Trophoblast cell (in vitro differentiated cells and primary cell): ENCODE measurements around the gene SLC1A3.

Experiments
- DNase-seq, 2 donors: peaks; one replicate each; pipeline ENCODE4 v3.0.0-alpha.2; 2016
- H2AFZ ChIP-seq: 2 replicates; pipeline ENCODE4 v1.6.1; 2013; ENCODE audit warnings: low read length, moderate library complexity, mild to moderate bottlenecking; ENCODE audit not compliant: insufficient read depth, poor library complexity
- H2AK5ac ChIP-seq: 2 replicates; pipeline ENCODE4 v1.6.1; 2013; ENCODE audit warnings: mild to moderate bottlenecking, low read length
- H2BK120ac ChIP-seq: 2 replicates; pipeline ENCODE4 v1.6.1; 2013; ENCODE audit warnings: low read length, mild to moderate bottlenecking, moderate library complexity; ENCODE audit not compliant: insufficient read depth, poor library complexity
- H2BK12ac ChIP-seq: 2 replicates; pipeline ENCODE4 v1.6.1; 2013; ENCODE audit warnings: mild to moderate bottlenecking, low read length, moderate library complexity
- H2BK5ac ChIP-seq: 2 replicates; pipeline ENCODE4 v1.6.1; 2013; ENCODE audit warnings: low read length, low read depth, moderate library complexity, mild to moderate bottlenecking; ENCODE audit not compliant: poor library complexity
- H3K14ac ChIP-seq: 2 replicates; pipeline ENCODE4 v1.6.1; 2013; ENCODE audit warnings: mild to moderate bottlenecking, low read length
- H3K18ac ChIP-seq: 2 replicates; pipeline ENCODE4 v1.6.1; 2013; ENCODE audit warnings: mild to moderate bottlenecking, low read length
- H3K23ac ChIP-seq: 2 replicates; pipeline ENCODE4 v1.6.1; 2013; ENCODE audit warnings: low read length
- H3K27ac ChIP-seq: 2 replicates; pipeline ENCODE4 v1.5.1; 2013; ENCODE audit warnings: low read depth, mild to moderate bottlenecking, inconsistent platforms, low read length, moderate library complexity
- H3K27me3 ChIP-seq: 2 replicates; pipeline ENCODE4 v1.6.1; 2013; ENCODE audit warnings: inconsistent platforms, mild to moderate bottlenecking, low read length, moderate library complexity; ENCODE audit not compliant: insufficient read depth
- H3K36me3 ChIP-seq, 2 experiments: 1 replicate in 1 of 2; 2 replicates in 1 of 2; pipeline ENCODE4 v1.6.1; 2013; ENCODE audit warnings: low read length in 2 of 2, mild to moderate bottlenecking in 2 of 2, moderate library complexity in 1 of 2; ENCODE audit not compliant: insufficient read depth in 2 of 2, control insufficient read depth in 1 of 2
- H3K4ac ChIP-seq: 2 replicates; pipeline ENCODE4 v1.6.1; 2013; ENCODE audit warnings: low read depth, mild to moderate bottlenecking, low read length, moderate library complexity
- H3K4me1 ChIP-seq, 2 experiments: 1 replicate in 1 of 2; 2 replicates in 1 of 2; pipeline ENCODE4 v1.6.1; 2013; ENCODE audit warnings: low read length in 2 of 2, mild to moderate bottlenecking in 2 of 2, moderate library complexity in 1 of 2; ENCODE audit not compliant: insufficient read depth in 2 of 2, control insufficient read depth in 1 of 2
- H3K4me2 ChIP-seq: 2 replicates; pipeline ENCODE4 v1.6.1; 2013; ENCODE audit warnings: inconsistent platforms, mild to moderate bottlenecking, low read length, moderate library complexity
- H3K4me3 ChIP-seq: 2 replicates; pipeline ENCODE4 v1.5.1; 2013; ENCODE audit warnings: mild to moderate bottlenecking, low read depth, low read length, inconsistent platforms
- H3K79me1 ChIP-seq: one replicate; pipeline ENCODE4 v1.6.1; 2013; ENCODE audit warnings: low read length
- H3K79me2 ChIP-seq: 2 replicates; pipeline ENCODE4 v1.6.1; 2013; ENCODE audit warnings: low read length, mild to moderate bottlenecking; ENCODE audit not compliant: control insufficient read depth, insufficient read depth, poor library complexity
- H3K9ac ChIP-seq: 2 replicates; pipeline ENCODE4 v1.6.1; 2013; ENCODE audit warnings: mild to moderate bottlenecking, low read length
- H3K9me3 ChIP-seq: 2 replicates; pipeline ENCODE4 v1.6.1; 2013; ENCODE audit warnings: low read depth, mild to moderate bottlenecking, control low read depth, inconsistent platforms, low read length; ENCODE audit not compliant: insufficient read depth
- H4K12ac ChIP-seq: 2 replicates; pipeline ENCODE4 v1.6.1; 2013; ENCODE audit warnings: low read depth, mild to moderate bottlenecking, low read length, moderate library complexity
- H4K8ac ChIP-seq: 2 replicates; pipeline ENCODE4 v1.6.1; 2013; ENCODE audit warnings: low read depth, mild to moderate bottlenecking, low read length, moderate library complexity
- H4K91ac ChIP-seq: one replicate; pipeline ENCODE4 v1.6.1; 2013; ENCODE audit warnings: low read depth, mild to moderate bottlenecking, low read length, moderate library complexity
- WGBS: extraction: QIAGEN DNeasy Blood & Tissue Kit; methylation state at CpG from one replicate; pipeline ENCODE4 v1.1.7; 2013; ENCODE audit warnings: missing lambda C conversion rate; ENCODE audit not compliant: insufficient read length, insufficient coverage; ENCODE audit errors: extremely low coverage; 5-methylcytosine and 5-hydroxymethylcytosine counted together

SLC1A3 gene

GRCh38 chr5:36651761-36652685 lies 45.6 kb downstream of the SLC1A3 start:
- Histone ChIP-seq H3K4me1 (peaks cover 3 to 4% of the 10 kb centered on the region in 2 experiments), H3K9ac (no peak overlapping the region), H2BK120ac (no peak overlapping the region), H4K91ac (no peak overlapping the region), H3K27ac (no peak overlapping the region), H2AFZ (no peak overlapping the region), H3K4ac (no peak overlapping the region), H3K79me1 (peaks cover 2% of the 10 kb centered on the region), H3K23ac (no peak overlapping the region), H3K14ac (no peak overlapping the region), H4K8ac (no peak overlapping the region), H2BK12ac (no peak overlapping the region), H3K27me3 (no peaks in the 10 kb centered on the region), H3K79me2 (no peaks in the 10 kb centered on the region), H3K4me2 (no peak overlapping the region), H2AK5ac (no peak overlapping the region), H4K12ac (no peak overlapping the region), H2BK5ac (no peak overlapping the region), H3K36me3 (peaks cover 0 to 8% of the 10 kb centered on the region in 2 experiments), H3K9me3 (no peaks in the 10 kb centered on the region), H3K4me3 (no peak overlapping the region), H3K18ac (no peak overlapping the region)
- no peak for DNase-seq
- no CpG with 5 or more reads among the region's 9 CpGs for WGBS

DNA sequence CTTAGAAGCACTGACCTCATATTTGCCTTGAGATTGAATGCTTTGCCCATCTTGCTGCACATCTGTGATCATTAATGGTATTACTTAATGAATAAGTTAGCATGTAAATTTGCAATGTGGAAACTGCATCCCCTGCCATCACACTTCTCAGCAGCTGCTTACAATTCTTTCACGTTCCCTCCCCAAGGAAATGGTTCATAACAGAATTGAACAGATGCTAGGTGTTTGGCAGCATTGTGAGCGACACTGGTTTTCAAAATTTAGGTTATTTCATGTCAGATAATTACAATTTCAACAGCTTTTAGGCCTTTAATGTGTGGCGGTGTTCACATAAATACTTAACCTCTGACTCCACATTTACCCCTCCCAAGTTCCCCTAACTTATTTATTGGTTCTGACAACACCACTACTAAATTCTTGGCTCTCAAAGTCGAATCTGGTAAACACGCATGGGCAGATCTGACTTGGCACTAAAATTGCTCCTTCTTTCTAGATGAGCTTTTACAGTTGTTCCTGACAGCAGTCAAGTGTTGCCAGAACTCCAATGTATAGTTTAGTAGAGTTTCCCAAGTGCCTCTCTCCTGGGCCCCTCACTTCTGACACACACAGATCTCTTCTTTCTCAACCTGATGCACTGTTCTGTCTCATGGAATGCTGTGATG lies 46.8 kb downstream of the SLC1A3 start:
- peaks cover 4% of the 10 kb centered on the region for H3K79me1 ChIP-seq
- no peak overlapping the region for H2AFZ ChIP-seq
- H3K27ac ChIP-seq = no peak overlapping the region
- peaks cover 7 to 11% of the 10 kb centered on the region in 2 experiments for H3K4me1 ChIP-seq
- no peak overlapping the region for H4K91ac ChIP-seq
- DNase-seq = no peak
- no peak overlapping the region for H4K8ac ChIP-seq
- H3K4me3 ChIP-seq = no peak overlapping the region
- no peak overlapping the region for H2AK5ac ChIP-seq
- H3K23ac ChIP-seq = no peak overlapping the region
- H3K4me2 ChIP-seq = no peak overlapping the region
- H4K12ac ChIP-seq = no peak overlapping the region
- peaks cover 0 to 8% of the 10 kb centered on the region in 2 experiments for H3K36me3 ChIP-seq
- no peak overlapping the region for H2BK120ac ChIP-seq
- no CpG with 5 or more reads among the region's 5 CpGs for WGBS
- no peak overlapping the region for H3K9ac ChIP-seq
- H3K18ac ChIP-seq = no peak overlapping the region
- no peaks in the 10 kb centered on the region for H3K9me3 ChIP-seq
- H2BK12ac ChIP-seq = no peak overlapping the region
- no peaks in the 10 kb centered on the region for H3K79me2 ChIP-seq
- no peak overlapping the region for H2BK5ac ChIP-seq
- H3K27me3 ChIP-seq = no peaks in the 10 kb centered on the region
- no peak overlapping the region for H3K14ac ChIP-seq
- H3K4ac ChIP-seq = no peak overlapping the region

GRCh38 chr5:36654564-36654963 lies 48.2 kb downstream of the SLC1A3 start:
- no peak overlapping the region for H4K91ac ChIP-seq
- no peak overlapping the region for H3K9ac ChIP-seq
- H3K36me3 ChIP-seq = peaks cover 0 to 8% of the 10 kb centered on the region in 2 experiments
- WGBS = no CpG with 5 or more reads among the region's 3 CpGs
- H3K27ac ChIP-seq = no peak overlapping the region
- H2BK5ac ChIP-seq = no peak overlapping the region
- H3K4me2 ChIP-seq = no peak overlapping the region
- H2BK120ac ChIP-seq = no peak overlapping the region
- peaks cover 11 to 12% of the 10 kb centered on the region in 2 experiments for H3K4me1 ChIP-seq
- no peak overlapping the region for H2AFZ ChIP-seq
- no peak overlapping the region for H2AK5ac ChIP-seq
- no peak overlapping the region for H2BK12ac ChIP-seq
- no peaks in the 10 kb centered on the region for H3K9me3 ChIP-seq
- peaks cover 1% of the 10 kb centered on the region for H3K79me2 ChIP-seq
- no peak overlapping the region for H4K8ac ChIP-seq
- H3K14ac ChIP-seq = no peak overlapping the region
- no peak overlapping the region for H3K18ac ChIP-seq
- no peak overlapping the region for H3K4me3 ChIP-seq
- no peak overlapping the region for H4K12ac ChIP-seq
- no peaks in the 10 kb centered on the region for H3K27me3 ChIP-seq
- no peak overlapping the region for H3K23ac ChIP-seq
- DNase-seq = no peak
- no peak overlapping the region for H3K4ac ChIP-seq
- peaks cover 6% of the 10 kb centered on the region for H3K79me1 ChIP-seq

- no peak overlapping the region for H3K9ac ChIP-seq
- no peak overlapping the region for H3K4ac ChIP-seq
- H4K91ac ChIP-seq = no peak overlapping the region
- WGBS = no CpG with 5 or more reads among the region's 4 CpGs
- H3K27ac ChIP-seq = no peak overlapping the region
- no peak overlapping the region for H2AK5ac ChIP-seq
- peaks cover 0 to 8% of the 10 kb centered on the region in 2 experiments for H3K36me3 ChIP-seq
- no peak overlapping the region for H2AFZ ChIP-seq
- no peaks in the 10 kb centered on the region for H3K9me3 ChIP-seq
- H4K8ac ChIP-seq = no peak overlapping the region
- H2BK5ac ChIP-seq = peak overlapping the region; percentile 12
- no peak overlapping the region for H3K4me2 ChIP-seq
- no peak overlapping the region for H4K12ac ChIP-seq
- no peak overlapping the region for H2BK12ac ChIP-seq
- no peak overlapping the region for H3K4me3 ChIP-seq
- H2BK120ac ChIP-seq = no peak overlapping the region
- H3K14ac ChIP-seq = no peak overlapping the region
- H3K4me1 ChIP-seq = peaks cover 11 to 12% of the 10 kb centered on the region in 2 experiments
- H3K27me3 ChIP-seq = no peaks in the 10 kb centered on the region
- no peak overlapping the region for H3K18ac ChIP-seq
- peaks cover 1% of the 10 kb centered on the region for H3K79me2 ChIP-seq
- no peak overlapping the region for H3K23ac ChIP-seq
- no peak for DNase-seq
- peaks cover 6% of the 10 kb centered on the region for H3K79me1 ChIP-seq
Measured at GRCh38 chr5:36655161-36655560, 48.8 kb downstream of the SLC1A3 start.
